Memory B cell (primary cell): ENCODE data around the gene ENAH.
"Not testable (repeated sequence)": the region's sequence is repeated elsewhere in the genome, so short reads cannot be mapped to it uniquely, and the experiment has no call there.

Source experiments
- ATAC-seq: fragments of 150-1000 bp; cut with Tn5 transposase; 2 replicates; pipeline ENCODE4 v1.10.0; 2021; ENCODE audit warnings: low read depth, mild to moderate bottlenecking, moderate library complexity
- DNase-seq, 2 donors: peaks; one replicate each; pipeline ENCODE4 v3.0.0; 2022; ENCODE audit warnings: low spot score in 2 of 2
- H3K27ac Mint-ChIP-seq: one replicate; pipeline ENCODE4 v1.8.0; 2022; ENCODE audit warnings: mild to moderate bottlenecking, moderate library complexity, mixed read lengths
- H3K27me3 Mint-ChIP-seq: one replicate; pipeline ENCODE4 v1.8.0; 2022; ENCODE audit warnings: mixed read lengths
- H3K36me3 Mint-ChIP-seq: one replicate; pipeline ENCODE4 v1.8.0; 2022; ENCODE audit warnings: mild to moderate bottlenecking, mixed read lengths
- H3K4me1 Mint-ChIP-seq: one replicate; pipeline ENCODE4 v1.8.0; 2022; ENCODE audit warnings: mixed read lengths
- H3K4me3 Mint-ChIP-seq: one replicate; pipeline ENCODE4 v1.8.0; 2022; ENCODE audit warnings: mild to moderate bottlenecking, moderate library complexity, mixed read lengths
- H3K9me3 Mint-ChIP-seq: one replicate; pipeline ENCODE4 v1.8.0; 2022; ENCODE audit warnings: mixed read lengths

Gene ENAH

GRCh38 chr1:225662155-225662554, 9.2 kb upstream of the ENAH start:
- H3K36me3 Mint-ChIP-seq: no peaks in the 10 kb centered on the region
- no peaks in the 10 kb centered on the region for H3K9me3 Mint-ChIP-seq
- H3K4me3 Mint-ChIP-seq: no peak overlapping the region
- no peak overlapping the region for H3K27ac Mint-ChIP-seq
- H3K4me1 Mint-ChIP-seq: peaks cover 14% of the 10 kb centered on the region
- DNase-seq (no peak), ATAC-seq (no peak)
- H3K27me3 Mint-ChIP-seq: no peaks in the 10 kb centered on the region

- Mint-ChIP-seq H3K36me3 (no peaks in the 10 kb centered on the region), H3K4me1 (peaks cover 14% of the 10 kb centered on the region), H3K27me3 (no peaks in the 10 kb centered on the region), H3K9me3 (no peaks in the 10 kb centered on the region), H3K4me3 (peak overlapping the region; percentile 4), H3K27ac (peak overlapping the region; percentile 18)
- no peak for DNase-seq
- peak; percentile 83 for ATAC-seq
Measured at GRCh38 chr1:225660544-225660946, 7.6 kb upstream of the ENAH start.

GRCh38 chr1:225658041-225658440, 5.1 kb upstream of the ENAH start:
- no peak overlapping the region for H3K4me3 Mint-ChIP-seq
- no peaks in the 10 kb centered on the region for H3K9me3 Mint-ChIP-seq
- no peak overlapping the region for H3K27ac Mint-ChIP-seq
- no peaks in the 10 kb centered on the region for H3K27me3 Mint-ChIP-seq
- H3K4me1 Mint-ChIP-seq: peaks cover 17% of the 10 kb centered on the region
- H3K36me3 Mint-ChIP-seq: no peaks in the 10 kb centered on the region
- ATAC-seq (no peak), DNase-seq (no peak)

- no peak overlapping the region for H3K27ac Mint-ChIP-seq
- DNase-seq (no peak), ATAC-seq (no peak)
- peaks cover 17% of the 10 kb centered on the region for H3K4me1 Mint-ChIP-seq
- no peaks in the 10 kb centered on the region for H3K27me3 Mint-ChIP-seq
- H3K36me3 Mint-ChIP-seq: no peaks in the 10 kb centered on the region
- H3K4me3 Mint-ChIP-seq: no peak overlapping the region
- no peaks in the 10 kb centered on the region for H3K9me3 Mint-ChIP-seq
Measured at GRCh38 chr1:225657462-225657989, 4.6 kb upstream of the ENAH start.

GRCh38 chr1:225656259-225656655, 3.3 kb upstream of the ENAH start:
- not testable (repeated sequence) for H3K27me3 Mint-ChIP-seq, H3K27ac Mint-ChIP-seq, H3K36me3 Mint-ChIP-seq, DNase-seq, ATAC-seq, H3K4me3 Mint-ChIP-seq, H3K9me3 Mint-ChIP-seq
- peaks cover 19% of the 10 kb centered on the region for H3K4me1 Mint-ChIP-seq

GRCh38 chr1:225655509-225656258, 2.8 kb upstream of the ENAH start:
- Mint-ChIP-seq H3K27ac (no peak overlapping the region), H3K4me1 (peaks cover 16% of the 10 kb centered on the region), H3K36me3 (no peaks in the 10 kb centered on the region), H3K27me3 (peaks cover 5% of the 10 kb centered on the region), H3K9me3 (no peaks in the 10 kb centered on the region), H3K4me3 (no peak overlapping the region)
- no peak for ATAC-seq
- DNase-seq: no peak

- H3K9me3 Mint-ChIP-seq: no peaks in the 10 kb centered on the region
- peaks cover 7% of the 10 kb centered on the region for H3K27me3 Mint-ChIP-seq
- H3K27ac Mint-ChIP-seq: no peak overlapping the region
- peaks cover 12% of the 10 kb centered on the region for H3K4me1 Mint-ChIP-seq
- ATAC-seq (no peak), DNase-seq (no peak)
- no peak overlapping the region for H3K4me3 Mint-ChIP-seq
- no peaks in the 10 kb centered on the region for H3K36me3 Mint-ChIP-seq
Measured at GRCh38 chr1:225654688-225655508, 2.0 kb upstream of the ENAH start.

GRCh38 chr1:225654277-225654597, 1.3 kb upstream of the ENAH start:
- no peak overlapping the region for H3K27ac Mint-ChIP-seq
- peaks cover 12% of the 10 kb centered on the region for H3K4me1 Mint-ChIP-seq
- peak overlapping the region; percentile 84 for H3K4me3 Mint-ChIP-seq
- H3K27me3 Mint-ChIP-seq: peaks cover 7% of the 10 kb centered on the region
- H3K36me3 Mint-ChIP-seq: no peaks in the 10 kb centered on the region
- ATAC-seq: no peak
- H3K9me3 Mint-ChIP-seq: no peaks in the 10 kb centered on the region
- DNase-seq: no peak

GRCh38 chr1:225653463-225654276, 747 bp upstream of the ENAH start:
- Mint-ChIP-seq H3K27me3 (peaks cover 7% of the 10 kb centered on the region), H3K36me3 (no peaks in the 10 kb centered on the region), H3K27ac (no peak overlapping the region), H3K4me3 (peak overlapping the region; percentile 84), H3K9me3 (no peaks in the 10 kb centered on the region), H3K4me1 (peaks cover 9% of the 10 kb centered on the region)
- ATAC-seq (peak; percentile 42), DNase-seq (peak in 1 of 2 donors; percentile 37)

GRCh38 chr1:225651872-225652728, 823 bp downstream of the ENAH start:
- H3K36me3 Mint-ChIP-seq: no peaks in the 10 kb centered on the region
- peak overlapping the region; percentile 85 for H3K27ac Mint-ChIP-seq
- ATAC-seq (no peak), DNase-seq (no peak)
- peaks cover 7% of the 10 kb centered on the region for H3K27me3 Mint-ChIP-seq
- peaks cover 9% of the 10 kb centered on the region for H3K4me1 Mint-ChIP-seq
- peak overlapping the region; percentile 98 for H3K4me3 Mint-ChIP-seq
- no peaks in the 10 kb centered on the region for H3K9me3 Mint-ChIP-seq

GRCh38 chr1:225651376-225651871, 1.5 kb downstream of the ENAH start:
- Mint-ChIP-seq H3K27me3 (peaks cover 7% of the 10 kb centered on the region), H3K36me3 (no peaks in the 10 kb centered on the region), H3K9me3 (no peaks in the 10 kb centered on the region), H3K4me1 (peaks cover 9% of the 10 kb centered on the region), H3K27ac (no peak overlapping the region), H3K4me3 (peak overlapping the region; percentile 98)
- ATAC-seq: no peak
- DNase-seq: no peak

- no peak for ATAC-seq
- Mint-ChIP-seq H3K27ac (no peak overlapping the region), H3K27me3 (peaks cover 7% of the 10 kb centered on the region)
Measured at GRCh38 chr1:225650179-225650578, 2.7 kb downstream of the ENAH start.

More at GRCh38 chr1:225650179-225650578, 2.7 kb downstream of the ENAH start:
- DNase-seq: no peak
- Mint-ChIP-seq H3K4me3 (no peak overlapping the region), H3K36me3 (no peaks in the 10 kb centered on the region), H3K9me3 (no peaks in the 10 kb centered on the region), H3K4me1 (peaks cover 9% of the 10 kb centered on the region)
